Neural progenitor cell (in vitro differentiated cells): ENCODE data around the gene LCORL.

Source experiments
- CTCF ChIP-seq: fragments of 200-600 bp; sonication (generic); IDR thresholded peaks from 2 replicates; pipeline ENCODE4 v1.5.1; 2017; ENCODE audit warnings: antibody characterized with exemption, mild to moderate bottlenecking
- EZH2 ChIP-seq: fragments of 200-600 bp; sonication (generic); IDR thresholded peaks from 2 replicates; pipeline ENCODE4 v1.6.1; 2017; ENCODE audit warnings: antibody characterized with exemption, mild to moderate bottlenecking, moderate library complexity

- TF ChIP-seq CTCF = no peak
- TF ChIP-seq EZH2 = no peak
These were observed 209.4 kb downstream of the LCORL start for GRCh38 chr4:17812125-17812524.
